ENCODE measurements around the gene LRRN3.

The LRRN3 gene

DNA sequence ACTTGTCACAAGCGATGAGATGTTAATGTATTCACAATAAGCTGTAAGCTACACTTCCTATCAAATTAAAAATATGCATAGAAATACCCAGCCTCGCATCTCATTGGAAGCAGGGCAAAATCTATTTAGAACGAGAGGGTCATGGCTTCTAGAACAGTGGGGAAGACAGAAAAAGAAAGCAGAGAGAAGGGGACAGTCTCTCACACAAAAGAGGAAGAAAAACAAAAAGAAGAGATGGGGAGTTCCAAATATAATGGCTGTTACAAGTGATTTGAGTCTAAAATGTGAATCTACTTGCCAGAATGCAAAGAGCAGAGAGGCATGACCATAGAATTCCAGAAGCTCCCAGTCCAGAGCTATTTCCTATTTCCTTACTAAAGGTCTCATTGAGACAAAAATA lies 13.8 kb downstream of the LRRN3 start:
- no peak for DNase-seq (ENCODE audit: low read depth in 2 of 2)

DNA sequence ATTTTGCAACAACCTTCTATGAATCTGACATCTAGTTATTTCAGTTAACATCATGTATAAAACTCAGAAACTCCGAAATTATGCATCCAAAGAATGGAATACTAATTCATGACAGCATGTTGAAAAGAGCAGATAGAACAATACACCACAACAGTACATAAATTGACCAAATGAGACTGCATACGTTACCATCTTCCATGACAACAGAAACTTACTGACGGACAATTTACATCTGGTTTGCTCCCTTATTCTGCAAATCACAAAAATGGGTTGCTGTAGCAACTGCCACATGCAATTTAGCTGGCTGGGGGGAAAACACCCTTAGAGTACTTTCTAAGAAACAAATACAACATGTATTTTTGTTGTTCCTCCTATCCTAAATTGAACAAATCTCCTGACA lies 14.3 kb downstream of the LRRN3 start:
- no peak for DNase-seq (ENCODE audit: low read depth in 2 of 2)

DNA sequence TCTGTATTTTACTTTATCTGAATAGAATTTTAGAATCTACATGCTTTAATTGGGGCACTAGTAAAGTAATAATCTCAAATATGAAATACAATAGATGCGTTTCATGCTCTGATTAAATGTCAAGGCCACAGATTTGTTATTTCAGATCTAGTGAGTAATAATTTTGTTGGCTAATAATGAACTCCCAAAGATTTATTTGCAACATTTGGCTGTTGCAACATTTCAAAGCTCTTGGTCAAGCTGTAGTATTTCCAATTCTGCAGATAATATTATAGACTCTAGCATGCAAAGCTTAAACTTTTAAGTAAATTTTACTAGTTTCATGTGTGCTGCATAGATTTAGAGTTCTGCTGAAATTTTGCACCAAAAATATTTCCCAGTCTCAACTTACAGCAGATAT lies 16.7 kb downstream of the LRRN3 start:
- DNase-seq (ENCODE audit: low read depth in 2 of 2), result no peak

DNA sequence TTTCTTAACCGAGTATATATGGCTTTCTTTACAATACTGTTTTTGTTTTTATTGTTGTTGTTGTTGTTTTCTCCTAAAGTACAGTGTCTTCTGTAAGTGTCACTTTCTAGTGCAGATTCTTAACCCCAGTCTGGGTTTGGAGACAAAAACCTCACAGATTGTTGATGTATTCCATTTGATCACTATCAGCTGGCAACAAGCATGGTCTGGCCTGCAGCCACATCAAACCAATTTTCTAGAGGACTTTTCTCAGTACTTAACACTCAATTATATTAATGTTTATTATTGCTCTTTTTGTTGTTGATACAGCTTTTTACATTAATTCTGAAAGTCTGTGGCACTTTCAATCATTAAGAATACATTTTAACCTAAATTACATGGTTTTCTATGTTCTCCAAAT lies 17.1 kb downstream of the LRRN3 start:
- DNase-seq (ENCODE audit: low read depth in 2 of 2), result no peak

DNA sequence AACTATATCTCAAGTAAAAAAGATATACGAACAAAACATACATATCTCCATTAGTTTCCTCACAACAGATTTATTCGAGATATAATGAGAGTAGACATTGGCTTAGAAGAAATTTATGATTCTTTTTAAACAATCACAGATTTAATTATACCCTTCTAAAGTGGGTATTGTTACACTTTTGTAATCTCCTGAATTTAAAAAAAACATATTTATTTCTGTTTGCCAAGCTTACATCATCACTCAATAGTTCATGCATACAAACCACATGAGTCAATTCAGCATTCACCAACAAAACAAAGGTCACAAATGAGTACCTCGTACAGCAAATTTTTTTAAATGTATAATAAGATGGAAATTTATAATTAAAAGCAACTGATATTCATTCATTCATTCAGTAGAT lies 17.6 kb downstream of the LRRN3 start:
- no peak for DNase-seq (ENCODE audit: low read depth in 2 of 2)

DNA sequence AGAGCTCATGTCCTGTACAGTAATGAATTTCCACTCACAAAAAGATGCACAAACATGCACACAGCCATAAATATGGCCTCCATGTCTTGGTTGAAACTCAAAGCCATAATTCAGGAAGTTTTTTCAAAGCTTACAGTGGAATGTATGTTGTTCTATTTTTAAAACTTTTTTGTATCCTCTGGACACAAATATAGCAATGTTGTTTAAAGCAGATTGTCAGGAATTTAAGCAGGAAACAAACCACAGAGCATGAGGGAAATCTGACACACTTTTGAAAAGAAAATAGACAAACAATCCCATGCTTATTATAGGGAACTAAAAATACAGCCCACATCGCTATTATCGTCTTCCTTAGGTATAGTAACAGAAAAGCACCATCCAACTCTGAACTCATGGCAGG lies 21.5 kb downstream of the LRRN3 start:
- no peak for DNase-seq (ENCODE audit: low read depth in 2 of 2)

DNA sequence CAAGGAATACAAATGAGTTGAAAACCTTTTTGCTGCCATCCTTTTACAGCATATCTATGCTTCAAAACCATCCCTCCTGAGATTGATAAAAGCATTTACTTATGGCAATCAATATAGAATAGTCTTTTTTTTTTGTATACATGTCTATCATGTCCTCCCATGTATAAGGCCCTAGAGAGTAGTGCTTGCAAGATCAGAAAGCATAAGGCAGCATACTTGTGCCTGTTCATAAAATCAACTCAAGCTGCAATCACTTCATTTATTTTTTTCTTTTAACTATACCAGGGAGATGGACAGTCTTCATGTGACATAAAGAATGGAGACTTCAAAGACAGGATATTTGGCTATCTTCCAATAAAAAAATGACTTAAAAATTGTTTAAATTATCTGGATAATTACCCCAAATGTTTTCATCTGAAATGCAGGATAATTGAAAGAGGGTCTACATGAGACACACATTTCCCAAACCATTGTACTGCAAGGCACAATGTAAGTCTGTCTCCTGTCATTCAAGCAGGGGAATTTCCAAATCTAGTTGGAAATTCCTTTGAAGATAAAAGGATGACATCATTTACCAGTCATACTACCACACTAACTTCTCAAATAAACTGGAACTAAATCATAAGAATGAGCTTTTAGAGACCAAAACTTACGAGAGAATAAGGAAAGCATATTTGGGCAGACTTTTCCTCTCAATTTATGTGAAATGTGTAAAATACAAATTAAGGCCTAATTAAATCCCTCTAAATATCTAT lies 22.5 kb downstream of the LRRN3 start:
- no peak for DNase-seq (ENCODE audit: low read depth in 2 of 2)

DNA sequence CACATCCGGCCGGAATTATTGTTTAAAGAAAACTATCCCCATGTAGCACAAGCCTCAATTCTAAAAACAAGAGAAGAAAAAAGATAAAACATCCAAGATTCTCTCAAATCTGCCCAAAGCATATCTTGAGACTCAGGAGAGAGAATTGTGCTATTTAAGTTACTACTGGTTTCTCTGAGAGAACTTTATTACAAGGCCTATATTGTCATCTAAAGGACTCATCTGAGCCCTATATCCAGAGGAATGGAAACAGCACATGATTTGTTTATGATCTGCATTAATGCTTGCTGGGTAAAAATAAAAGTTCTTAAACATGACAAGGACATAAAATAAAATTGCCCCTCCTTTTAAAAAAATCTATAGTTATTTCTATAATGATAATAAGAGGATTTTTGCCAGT lies 25.0 kb downstream of the LRRN3 start:
- DNase-seq (ENCODE audit: low read depth in 2 of 2), result no peak

DNA sequence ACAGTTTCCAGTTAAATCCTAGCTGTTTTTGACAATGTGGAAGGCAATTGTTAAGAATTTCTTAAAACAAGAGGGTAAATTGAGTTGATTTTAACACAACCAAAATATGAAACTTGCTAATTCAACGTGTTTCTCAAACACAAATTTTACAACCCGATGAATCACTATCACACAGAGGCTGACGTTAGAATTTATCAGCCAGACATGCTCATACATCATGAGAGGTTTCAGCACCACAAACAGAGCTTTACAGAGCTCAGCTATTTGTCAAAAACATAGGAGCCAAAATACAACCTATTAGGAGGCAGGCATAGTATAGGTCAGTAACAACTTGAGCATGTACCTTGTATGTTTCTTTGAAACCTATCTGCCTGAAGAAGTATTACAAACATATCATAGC lies 36.1 kb downstream of the LRRN3 start:
- DNase-seq (ENCODE audit: low read depth in 2 of 2), result no peak

DNA sequence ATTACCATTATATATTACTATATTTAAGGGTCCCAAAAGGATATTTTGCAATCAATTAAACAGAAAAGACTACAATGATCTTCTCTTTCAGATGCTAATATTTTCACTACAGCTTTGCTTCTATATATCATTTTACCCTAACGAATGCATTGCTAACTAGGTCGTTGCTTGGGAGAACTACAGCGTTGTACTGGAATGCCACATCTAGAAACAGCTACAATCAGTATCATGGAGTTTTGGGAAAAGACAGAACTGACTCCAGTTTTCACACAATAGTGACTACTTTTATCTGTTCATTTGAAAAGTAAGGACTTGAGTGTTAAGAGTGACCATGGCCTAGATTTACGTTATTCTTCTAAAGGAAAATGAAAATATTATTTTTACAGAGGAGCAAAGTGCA lies 38.5 kb downstream of the LRRN3 start:
- no peak for DNase-seq (ENCODE audit: low read depth in 2 of 2)

DNA sequence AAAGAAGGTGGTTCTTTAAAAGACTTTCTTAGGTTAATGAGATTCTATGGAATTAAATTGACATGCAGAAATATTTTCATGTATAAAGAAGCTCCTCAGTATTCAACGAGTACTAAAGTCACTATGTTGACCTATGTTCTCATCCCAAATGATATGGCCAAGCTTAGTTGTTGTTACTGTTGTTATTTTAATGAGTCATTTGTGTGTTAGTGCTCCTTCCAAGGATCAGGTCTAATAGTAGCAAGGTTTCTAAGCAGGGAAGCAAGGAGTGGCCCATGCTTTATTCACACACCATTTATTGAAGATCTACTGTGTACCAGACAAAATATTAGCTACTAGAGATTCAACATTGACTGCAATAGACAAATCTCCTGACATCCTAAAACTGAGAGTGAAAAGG lies 41.9 kb downstream of the LRRN3 start:
- no peak for DNase-seq (ENCODE audit: low read depth in 2 of 2)

DNA sequence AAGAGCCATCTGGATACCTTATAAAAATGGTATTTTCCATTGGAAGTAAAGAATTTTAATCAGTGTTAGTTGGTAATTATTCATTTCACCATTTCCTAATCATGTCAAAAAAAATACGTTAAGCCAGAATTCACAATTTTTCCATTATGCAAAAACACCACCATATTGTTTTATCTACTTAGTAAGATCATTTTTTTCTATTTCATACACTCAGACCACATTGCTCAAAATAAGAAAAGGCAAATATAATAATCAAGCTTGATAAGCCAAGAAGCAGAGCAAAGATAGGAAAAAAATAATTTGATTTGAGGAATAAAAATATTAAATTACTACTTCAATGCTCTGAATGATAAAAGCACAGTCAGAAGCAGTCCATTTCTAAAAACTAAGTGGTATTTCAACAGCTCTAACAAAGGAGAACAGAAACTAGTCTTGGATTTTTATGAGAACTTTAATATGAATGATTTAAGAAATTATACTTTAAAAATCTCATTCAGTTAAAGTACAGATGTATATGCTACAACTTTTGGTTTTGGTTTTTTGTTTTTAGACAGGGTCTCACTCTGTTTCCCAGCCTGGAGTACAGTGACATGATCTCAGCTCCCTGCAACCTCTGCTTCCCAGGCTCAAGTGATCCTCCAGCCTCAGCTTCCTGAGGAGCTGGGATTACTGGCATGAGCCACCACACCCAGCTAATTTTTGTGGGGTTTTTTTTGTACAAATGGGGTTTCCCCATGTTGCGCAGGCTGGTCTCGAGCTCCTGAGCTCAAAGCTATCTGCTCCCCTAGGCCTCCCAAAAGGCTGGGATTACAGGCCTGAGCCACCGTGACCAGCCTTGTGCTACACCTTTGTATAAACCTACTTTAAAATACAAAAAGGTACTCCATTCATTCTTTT lies 46.6 kb downstream of the LRRN3 start:
- no peak for DNase-seq (ENCODE audit: low read depth in 2 of 2)

DNA sequence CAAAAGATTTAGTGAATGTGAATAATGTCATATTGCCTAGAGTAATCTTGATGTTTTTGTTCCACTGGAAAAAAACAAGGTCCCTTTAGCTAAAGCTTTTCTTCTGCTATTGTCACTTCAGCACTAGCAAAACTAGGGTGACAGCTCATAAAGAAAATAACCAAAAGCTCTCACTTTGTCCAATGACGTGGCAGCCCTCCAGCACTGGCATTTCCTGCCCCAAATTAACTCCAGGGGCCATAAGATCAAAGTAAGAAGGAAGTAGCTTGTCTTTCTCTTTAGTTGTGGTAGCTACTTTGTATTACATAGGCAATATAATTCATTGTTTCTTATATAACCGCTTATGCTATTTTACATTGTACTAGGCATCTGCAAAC lies 47.3 kb downstream of the LRRN3 start:
- DNase-seq (ENCODE audit: low read depth in 2 of 2), result peak in 1 of 2 experiments; percentile 18

DNA sequence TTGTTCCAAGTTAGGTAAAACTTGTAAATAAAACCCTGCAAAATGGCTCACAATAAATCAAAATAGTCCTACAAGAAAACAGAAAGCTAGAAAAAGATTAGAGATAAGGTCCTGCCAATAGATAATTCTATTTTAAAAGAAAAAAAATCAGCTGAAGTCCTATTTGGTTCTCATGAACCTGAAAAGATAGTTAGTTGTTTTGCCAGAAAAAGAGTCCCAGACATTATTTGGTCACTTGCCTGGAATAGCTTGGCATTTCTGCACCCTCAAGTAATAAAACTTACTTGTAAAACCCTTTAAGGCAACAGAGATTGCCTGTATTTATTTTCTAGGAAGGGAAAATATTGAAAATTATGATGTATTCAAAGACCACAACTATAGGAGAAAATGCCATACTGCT lies 47.7 kb downstream of the LRRN3 start:
- DNase-seq (ENCODE audit: low read depth in 2 of 2), result no peak

DNA sequence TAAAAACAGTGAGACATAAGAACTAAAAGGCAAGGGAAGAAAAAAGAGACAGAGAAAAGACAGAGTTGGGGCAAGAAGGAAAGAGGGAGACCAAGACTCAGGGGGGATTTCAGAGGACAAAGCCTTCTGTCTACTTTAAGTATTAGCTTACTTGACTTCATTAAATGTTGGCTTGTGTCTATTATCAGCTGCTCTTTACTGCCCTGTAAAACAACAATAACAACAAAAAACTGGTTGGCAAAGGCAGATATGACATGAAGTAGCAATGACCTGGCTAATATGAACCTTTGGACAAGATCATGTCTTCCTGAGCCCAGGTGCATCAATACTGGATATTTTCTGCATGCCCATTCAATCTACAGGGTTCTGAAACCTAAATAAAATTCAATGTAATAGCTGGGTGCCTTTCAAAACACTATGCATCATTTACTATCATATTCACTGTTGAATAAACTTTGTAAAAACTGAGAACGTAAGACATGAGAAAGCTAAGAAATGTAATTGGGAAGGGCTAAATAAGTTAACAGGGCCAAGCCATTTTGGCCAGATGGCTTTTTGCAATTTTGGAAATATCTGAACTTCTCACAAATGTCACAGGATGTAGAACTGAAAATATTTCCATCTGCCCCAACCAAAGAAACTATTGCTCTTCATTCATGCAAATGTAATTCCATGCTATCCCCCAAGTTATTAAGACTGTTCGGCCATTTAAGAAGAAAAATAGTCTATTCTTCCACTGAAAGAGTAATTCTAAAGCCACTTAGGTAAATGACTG lies 49.4 kb downstream of the LRRN3 start:
- no peak for DNase-seq (ENCODE audit: low read depth in 2 of 2)

DNA sequence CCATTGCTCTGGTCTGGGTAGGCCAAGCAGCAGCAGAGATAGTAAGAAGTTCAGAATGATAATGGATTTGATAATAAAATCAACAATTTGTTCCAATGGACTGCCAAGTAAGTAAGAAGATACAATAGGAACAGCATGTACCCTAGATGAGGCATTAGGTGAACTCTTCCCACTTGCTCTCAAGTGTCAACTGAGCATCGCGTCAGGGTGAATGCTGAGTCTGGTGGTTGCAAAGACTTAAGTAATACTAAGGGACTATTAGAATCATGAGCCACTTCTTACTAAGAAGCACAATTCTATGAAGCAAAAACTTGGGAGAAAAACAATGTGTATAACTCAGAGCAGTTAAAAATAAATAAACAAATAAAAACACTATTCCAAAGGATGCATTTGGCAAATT lies 54.5 kb downstream of the LRRN3 start:
- no peak for DNase-seq (ENCODE audit: low read depth in 2 of 2)

DNA sequence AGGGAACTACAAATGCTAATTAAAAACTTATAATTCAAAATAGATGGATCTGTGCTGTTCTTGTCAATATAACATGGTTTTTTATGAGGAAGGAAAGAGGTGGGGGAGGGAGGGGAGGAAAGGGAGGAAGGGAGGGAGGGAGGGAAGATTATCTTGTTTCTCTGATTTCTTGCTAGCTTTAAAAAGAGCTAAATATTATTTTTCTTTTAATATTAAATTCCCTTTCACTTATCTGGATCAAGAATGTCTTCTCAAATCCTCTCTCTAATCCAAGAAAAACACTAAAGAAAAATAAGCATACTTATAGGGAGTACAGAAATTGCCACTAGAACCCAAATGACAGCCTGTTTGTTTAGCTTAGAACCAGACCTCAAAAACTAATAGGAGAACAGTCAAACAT lies 55.2 kb downstream of the LRRN3 start:
- no peak for DNase-seq (ENCODE audit: low read depth in 2 of 2)

DNA sequence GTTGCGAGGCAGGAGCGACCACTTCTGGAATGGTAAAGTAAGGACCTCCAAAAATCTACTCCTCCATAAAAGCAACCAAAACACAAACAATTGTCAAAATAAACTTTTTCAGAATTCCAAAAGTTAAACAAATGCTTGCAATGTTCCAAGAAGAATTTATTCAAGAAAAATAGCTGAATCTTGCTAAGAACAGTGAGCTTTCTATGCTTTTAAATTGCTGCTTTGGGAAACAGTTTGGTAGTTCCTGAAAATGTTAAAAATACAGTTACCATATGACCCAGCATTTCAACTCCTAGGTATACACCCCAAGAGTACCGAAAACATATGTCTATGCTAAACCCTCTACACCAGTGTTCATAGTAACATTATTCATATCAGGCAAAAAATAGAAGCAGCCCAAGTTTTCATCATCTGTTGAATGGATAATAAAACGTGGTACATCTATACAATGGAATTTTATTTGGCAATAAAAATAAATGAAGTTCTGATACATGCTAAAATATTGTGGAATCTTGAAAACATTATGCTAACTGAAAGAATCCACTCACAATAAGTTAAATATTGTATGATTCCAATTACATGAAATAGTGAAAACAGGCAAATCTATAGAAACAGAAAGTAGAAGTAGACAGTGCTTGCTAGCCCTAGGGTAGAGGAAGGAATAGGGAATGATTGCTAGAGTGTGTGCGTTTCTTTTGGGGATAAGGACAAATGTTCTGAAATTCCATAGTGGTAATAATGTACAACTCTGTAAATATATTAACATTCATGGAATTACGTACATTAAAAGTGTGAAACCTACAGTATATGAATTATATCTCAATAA lies 57.0 kb downstream of the LRRN3 start:
- no peak for DNase-seq (ENCODE audit: low read depth in 2 of 2)

DNA sequence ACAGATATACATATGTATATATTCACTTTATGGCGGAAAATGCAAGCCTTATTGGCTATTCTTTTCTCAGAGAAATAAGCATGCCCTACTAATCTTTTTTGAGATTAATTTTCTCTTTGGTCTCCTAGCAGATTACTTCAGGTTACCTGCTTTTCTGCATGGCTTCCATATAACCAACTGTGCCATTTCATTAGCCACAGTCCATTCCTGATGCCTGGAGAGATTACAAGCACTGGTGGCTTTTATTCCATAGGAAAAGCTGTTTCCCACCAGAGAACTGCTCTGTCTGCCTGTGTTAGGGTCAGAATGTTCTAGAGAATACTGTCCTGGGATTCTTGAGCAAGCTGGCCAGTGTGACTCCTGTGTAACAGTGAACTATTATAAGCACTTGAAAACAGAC lies 59.8 kb downstream of the LRRN3 start:
- no peak for DNase-seq (ENCODE audit: low read depth in 2 of 2)

DNA sequence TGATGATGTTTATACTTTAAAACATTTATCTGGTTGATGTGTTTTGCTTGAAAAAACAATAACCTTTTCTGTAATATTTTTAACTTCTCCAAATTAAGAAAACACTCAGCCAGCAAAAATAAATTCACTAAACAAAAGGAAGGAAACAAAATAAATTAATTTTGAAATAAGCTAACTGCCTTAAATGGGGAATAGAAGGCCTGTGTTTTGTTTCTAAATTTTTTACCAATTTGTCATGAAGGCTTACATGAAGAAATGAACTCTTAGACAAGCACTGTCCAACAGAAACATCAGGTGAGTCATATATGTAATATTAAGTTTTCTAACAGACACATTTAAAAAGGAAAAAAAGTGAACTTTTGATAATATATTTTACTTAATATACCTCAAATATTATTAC lies 68.5 kb downstream of the LRRN3 start:
- DNase-seq (ENCODE audit: low read depth in 2 of 2), result peak; percentile 9 to 20

DNA sequence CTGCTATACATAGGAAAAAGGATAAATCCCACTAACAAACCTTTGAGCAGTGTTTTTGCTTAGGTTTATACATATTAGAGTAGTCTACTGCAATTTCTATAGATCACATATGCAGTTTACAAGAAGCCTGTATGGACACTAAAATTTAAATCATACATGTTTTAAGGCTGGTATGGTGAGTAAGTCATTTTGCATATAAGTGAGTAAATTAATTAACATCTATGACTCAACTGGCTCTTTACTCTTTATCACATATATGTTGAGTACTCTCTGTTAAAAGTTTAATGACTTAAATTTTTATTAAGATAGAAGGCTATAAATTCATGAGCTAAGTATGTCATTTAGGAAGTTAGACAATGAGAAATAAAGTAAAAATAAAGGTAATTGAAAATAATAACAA lies 69.4 kb downstream of the LRRN3 start:
- no peak for DNase-seq (ENCODE audit: low read depth in 2 of 2)

DNA sequence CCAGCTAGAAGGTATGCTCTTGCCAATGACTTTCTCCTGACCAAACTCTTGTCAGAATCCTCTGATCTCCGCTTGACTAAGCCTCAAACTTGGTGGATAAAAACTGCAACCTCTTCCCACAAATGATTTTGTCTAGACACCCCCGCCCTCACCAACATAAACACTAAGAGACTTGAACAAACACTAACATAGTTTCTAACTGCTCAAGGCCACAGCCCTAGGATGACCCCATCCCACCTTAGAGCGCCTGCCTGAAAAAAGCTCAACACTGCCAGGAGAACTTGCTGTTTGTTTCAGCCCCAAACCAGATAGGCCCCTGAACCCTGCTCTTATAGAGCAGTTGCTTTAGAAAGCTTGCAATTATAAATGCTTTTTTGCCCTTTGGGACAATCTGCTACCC lies 71.8 kb downstream of the LRRN3 start:
- DNase-seq (ENCODE audit: low read depth in 2 of 2), result no peak
